HG03025 (cell line): ENCODE results near the gene PTPRCAP.
"Not testable (repeated sequence)": the region's sequence is repeated elsewhere in the genome, so short reads cannot be mapped to it uniquely, and the experiment has no call there.

Source experiments
- ATAC-seq: cut with Tn5 transposase; IDR thresholded peaks from one replicate; pipeline ENCODE4 v1.9.1; 2021; ENCODE audit warnings: mild to moderate bottlenecking, moderate library complexity; ENCODE audit not compliant: unreplicated experiment, low FRiP score

The PTPRCAP gene, protein sequence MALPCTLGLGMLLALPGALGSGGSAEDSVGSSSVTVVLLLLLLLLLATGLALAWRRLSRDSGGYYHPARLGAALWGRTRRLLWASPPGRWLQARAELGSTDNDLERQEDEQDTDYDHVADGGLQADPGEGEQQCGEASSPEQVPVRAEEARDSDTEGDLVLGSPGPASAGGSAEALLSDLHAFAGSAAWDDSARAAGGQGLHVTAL

DNA sequence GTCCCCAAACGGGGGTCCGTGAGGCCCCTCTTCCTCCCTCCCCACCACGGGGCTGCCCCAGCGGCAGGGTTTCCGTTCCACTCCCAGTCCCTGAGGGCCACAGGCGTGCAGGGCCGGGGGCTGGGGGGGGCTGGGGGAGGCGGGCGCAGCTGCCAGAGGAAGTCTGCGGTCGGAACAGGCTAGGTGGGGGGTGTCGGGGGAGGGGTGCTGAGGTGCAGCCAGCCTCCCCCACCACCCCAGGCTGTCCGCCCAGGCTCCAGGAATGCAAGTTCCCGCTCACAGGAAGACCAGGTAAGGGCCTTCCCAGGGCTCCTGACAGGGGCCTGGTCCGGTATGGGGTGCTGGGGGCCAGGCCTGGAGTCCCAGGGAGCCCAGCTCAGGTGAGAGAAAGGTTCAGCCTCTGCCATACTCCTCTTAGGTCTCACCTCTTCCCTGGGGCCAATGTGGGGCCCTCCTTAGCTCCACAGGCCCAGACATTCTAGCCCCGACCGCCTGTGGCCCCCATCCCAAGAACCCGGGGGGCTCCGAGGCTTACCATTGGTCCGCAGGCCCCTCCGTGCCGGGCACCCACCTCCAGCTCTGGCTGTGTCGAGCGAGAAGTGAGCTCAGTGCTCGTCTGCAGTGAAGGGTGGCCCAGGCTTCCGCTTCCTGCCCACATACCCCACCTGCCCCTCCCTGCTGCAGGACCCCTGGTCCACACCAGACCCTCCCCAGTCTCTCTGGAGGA is at the start of gene PTPRCAP:
Gene PTPRCAP, minus strand, starts transcription at position 601 of the 727 bp plus-strand sequence. Its CDS starts 63 bp downstream, at position 538.
- ATAC-seq = no peak

- ATAC-seq = no peak
Observed at GRCh38 chr11:67486481-67487195, 49.2 kb upstream of the PTPRCAP start.

GRCh38 chr11:67485873-67486361 is 48.4 kb upstream of the PTPRCAP start:
- not testable (repeated sequence) for ATAC-seq

GRCh38 chr11:67484847-67485311 is 47.4 kb upstream of the PTPRCAP start:
- ATAC-seq = no peak

GRCh38 chr11:67483831-67484665 is 46.6 kb upstream of the PTPRCAP start:
- ATAC-seq = no peak

- peak; percentile 67 for ATAC-seq
Observed at GRCh38 chr11:67482827-67483798, 45.6 kb upstream of the PTPRCAP start, which contains the start of gene AIP. TSS of gene AIP (plus strand) at chr11:67483026. CDS start at chr11:67483159, 133 bp downstream.

DNA sequence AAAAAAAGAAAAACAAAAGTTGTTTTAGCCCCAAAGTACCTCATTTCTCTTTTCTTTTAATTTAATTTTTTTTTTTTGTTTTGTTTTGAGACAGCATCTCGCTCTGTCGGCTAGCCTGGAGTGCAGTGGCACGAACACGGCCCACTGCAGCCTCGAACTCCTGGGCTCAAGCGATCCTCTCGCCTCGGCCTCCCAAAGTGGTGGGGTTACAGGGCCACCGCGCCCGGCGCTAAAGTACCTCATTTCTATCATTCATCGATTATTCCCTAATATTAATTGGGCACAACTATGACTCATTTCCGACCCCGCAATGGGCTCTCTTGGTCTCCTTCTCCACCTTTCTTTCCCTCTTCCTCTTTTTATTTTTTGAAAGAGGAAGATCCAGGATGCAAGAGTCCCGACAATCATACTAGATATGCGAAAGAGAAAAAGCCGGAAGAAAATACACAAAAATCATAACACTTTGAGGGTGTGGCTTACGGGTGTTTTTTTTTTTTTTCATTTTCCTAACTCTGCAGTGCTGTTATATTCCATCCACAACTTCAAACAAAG is 44.9 kb upstream of the PTPRCAP start:
- no peak for ATAC-seq

GRCh38 chr11:67477344-67478050 is 40.0 kb upstream of the PTPRCAP start:
- not testable (repeated sequence) for ATAC-seq

- not testable (repeated sequence) for ATAC-seq
Observed at GRCh38 chr11:67476692-67477091, 39.2 kb upstream of the PTPRCAP start.

DNA sequence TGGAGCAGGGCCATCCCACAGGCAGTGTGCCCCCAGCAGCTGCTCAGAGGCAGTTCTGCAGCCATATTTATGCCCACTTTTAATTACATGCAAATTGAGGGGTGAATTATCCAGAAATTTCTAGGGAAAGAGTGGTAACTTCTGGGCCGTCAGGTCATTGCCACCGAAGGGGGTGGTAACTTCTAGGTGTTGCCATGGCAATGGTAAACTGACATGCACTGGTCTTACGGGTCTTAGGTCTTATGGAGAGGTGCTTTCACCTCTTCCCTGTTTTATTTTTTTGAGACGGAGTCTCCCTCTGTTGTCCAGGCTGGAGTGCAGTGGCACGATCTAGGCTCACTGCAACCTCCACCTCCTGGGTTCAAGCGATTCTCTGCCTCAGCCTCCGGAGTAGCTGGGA is 35.4 kb upstream of the PTPRCAP start:
- no peak for ATAC-seq

- ATAC-seq = no peak
Observed at GRCh38 chr11:67470337-67471002, 33.0 kb upstream of the PTPRCAP start.

DNA sequence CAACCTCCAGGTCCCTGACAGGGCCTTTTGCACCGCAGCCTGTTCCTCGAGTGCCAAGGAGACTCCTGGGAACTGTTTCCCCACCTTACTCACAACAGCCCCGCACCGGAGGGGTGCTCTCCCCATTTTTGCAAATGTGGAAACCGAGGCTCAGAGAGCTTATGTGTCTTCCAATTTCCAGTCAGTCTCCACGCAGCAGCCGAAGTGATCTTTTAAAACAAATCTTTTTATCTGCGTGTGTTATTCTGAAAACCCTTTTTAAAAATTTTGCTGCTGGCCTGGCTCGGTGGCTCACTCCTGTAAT is 32.0 kb upstream of the PTPRCAP start:
- no peak for ATAC-seq

DNA sequence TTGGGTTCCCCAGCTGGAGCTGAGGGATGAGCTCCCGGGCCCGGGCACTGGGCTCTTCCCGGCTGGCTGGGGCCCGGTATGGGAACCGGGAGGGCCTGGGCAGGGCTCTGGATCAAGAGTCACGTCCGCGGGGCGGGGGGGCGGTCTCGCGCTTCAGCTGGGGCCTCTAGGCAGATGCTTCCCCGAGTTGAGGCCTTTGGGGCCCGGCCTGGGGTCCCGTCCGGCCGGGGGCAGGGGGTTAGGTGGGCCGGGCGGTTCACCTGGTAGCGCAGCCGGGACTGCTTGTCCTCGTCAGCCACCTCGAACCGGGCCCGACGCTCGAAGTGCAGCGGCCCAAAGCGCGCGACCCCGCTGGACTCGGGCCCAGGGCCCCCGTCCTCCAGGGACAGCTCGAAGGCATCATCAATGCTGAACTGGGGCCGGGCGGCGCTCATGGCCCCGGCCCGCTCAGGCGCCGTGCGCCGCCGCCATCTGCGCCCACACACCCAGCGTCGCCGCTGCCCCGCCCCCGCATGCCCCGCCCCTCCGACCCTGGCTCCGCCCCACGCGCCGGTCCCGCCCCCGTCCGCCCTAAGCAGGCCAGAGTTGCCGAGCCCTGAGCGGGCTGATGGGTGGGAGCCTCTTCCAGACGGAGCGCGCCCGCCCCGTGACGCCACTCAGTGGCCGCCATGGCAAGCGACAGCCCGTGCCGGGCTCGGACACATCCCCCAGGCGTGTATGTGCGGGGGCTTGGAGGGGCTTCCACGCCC is 31.5 kb upstream of the PTPRCAP start, which contains the start of gene TMEM134:
Gene TMEM134, minus strand, starts transcription at position 493 of the 749 bp plus-strand sequence. Its CDS starts 59 bp downstream, at position 434.
- ATAC-seq = peak; percentile 46

GRCh38 chr11:67468456-67468758 is 30.9 kb upstream of the PTPRCAP start:
- no peak for ATAC-seq

DNA sequence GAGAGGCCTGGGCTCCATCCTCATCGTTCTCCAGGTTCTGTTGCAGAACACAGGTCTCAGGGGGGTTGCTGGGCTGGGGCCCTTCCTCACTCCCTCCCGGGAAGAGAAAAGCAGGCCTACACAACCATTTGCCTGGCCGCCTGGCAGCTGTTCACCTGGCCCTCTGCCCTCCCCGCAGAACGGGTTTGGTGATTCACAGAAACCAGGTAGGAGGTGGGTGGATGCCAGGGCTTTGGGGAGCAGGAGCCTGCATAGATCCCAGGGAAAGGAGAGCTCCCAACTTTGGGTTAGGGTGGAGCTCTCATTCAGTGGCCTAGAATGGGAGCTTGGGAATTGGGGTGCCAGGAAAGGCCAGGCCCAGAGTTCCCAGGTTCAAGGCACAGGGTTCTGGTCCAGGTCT is 30.6 kb upstream of the PTPRCAP start:
- ATAC-seq = no peak

- no peak for ATAC-seq
Observed at GRCh38 chr11:67466962-67467771, 29.7 kb upstream of the PTPRCAP start.
